Gastroesophageal sphincter (tissue), 4 donors: ENCODE results near the gene HDAC6. TPM values are rescaled to one million over a fixed set of nuclear protein-coding genes. Genes with fewer than 3 reads are reported as not detected.
"Not testable (repeated sequence)": the region's sequence is repeated elsewhere in the genome, so short reads cannot be mapped to it uniquely, and the experiment has no call there.

ENCODE experiments used
- ATAC-seq: fragments of 150-250 bp; one replicate; pipeline ENCODE4 v1.9.1; 2016; ENCODE audit warnings: mild to moderate bottlenecking, moderate library complexity
- H3K27ac ChIP-seq, 4 donors: fragments of 200-600 bp; sonication (generic) in 3 of 4; 1 replicate in 3 of 4; 2 replicates in 1 of 4; pipeline ENCODE4 v1.5.1; 2016 to 2019
- H3K27me3 ChIP-seq: fragments of 200-600 bp; sonication (generic); one replicate; pipeline ENCODE4 v1.5.1; 2019
- H3K36me3 ChIP-seq, 2 donors: fragments of 200-600 bp; sonication (generic); one replicate each; pipeline ENCODE4 v1.5.1; 2019; ENCODE audit warnings: control low read depth in 1 of 2
- H3K4me1 ChIP-seq, 3 donors: fragments of 200-600 bp; sonication (generic); 1 replicate in 2 of 3; 2 replicates in 1 of 3; pipeline ENCODE4 v1.5.1; 2016 to 2019; ENCODE audit warnings: control low read depth in 2 of 3
- H3K4me3 ChIP-seq, 2 donors: fragments of 200-600 bp; sonication (generic); one replicate each; pipeline ENCODE4 v1.5.1; 2019; ENCODE audit warnings: mild to moderate bottlenecking in 1 of 2, moderate library complexity in 1 of 2
- H3K9me3 ChIP-seq, 3 donors: fragments of 200-600 bp; sonication (generic); one replicate each; pipeline ENCODE4 v1.5.1; 2017 to 2019; ENCODE audit warnings: control low read depth in 2 of 3
- EP300 ChIP-seq: sonication (generic); formaldehyde crosslinking; IDR thresholded peaks from one replicate; pipeline ENCODE4 v1.6.1; 2017; ENCODE audit warnings: antibody characterized with exemption, mild to moderate bottlenecking
- POLR2A ChIP-seq, 2 donors: fragments of 450-650 bp; IDR thresholded peaks; one replicate each; pipeline ENCODE4 v1.6.1; 2017; ENCODE audit warnings: antibody characterized with exemption in 2 of 2, mild to moderate bottlenecking in 2 of 2, moderate library complexity in 1 of 2
- POLR2AphosphoS5 ChIP-seq: sonication (generic); formaldehyde crosslinking; IDR thresholded peaks from one replicate; pipeline ENCODE4 v1.6.1; 2017; ENCODE audit warnings: antibody characterized with exemption
- WGBS, 2 donors: methylation state at CpG; one replicate each; pipeline ENCODE4 v1.1.5; 2018; ENCODE audit warnings: low coverage in 1 of 2; 5-methylcytosine and 5-hydroxymethylcytosine counted together
- total RNA-seq, 4 donors: library from RNA; depleted of rRNA; stranded (reverse); fragments of >200 nt; gene quantifications; one replicate each; pipeline ENCODE4 v1.1.0, GENCODE V29; 2016
- TF ChIP-seq, protein P1 (sequence below), 4 experiments: fragments of 200-600 bp in 2 of 4; fragments of 450-650 bp in 2 of 4; sonication (generic) in 1 of 4; IDR thresholded peaks; one replicate each; pipeline ENCODE4 v1.5.1; 2017 to 2019; ENCODE audit warnings: antibody characterized with exemption in 4 of 4, mild to moderate bottlenecking in 2 of 4, moderate library complexity in 2 of 4

The HDAC6 gene
- total RNA-seq, 4 donors from 2014 or later = 50.7 to 66.8 (median 56.9) TPM

DNA sequence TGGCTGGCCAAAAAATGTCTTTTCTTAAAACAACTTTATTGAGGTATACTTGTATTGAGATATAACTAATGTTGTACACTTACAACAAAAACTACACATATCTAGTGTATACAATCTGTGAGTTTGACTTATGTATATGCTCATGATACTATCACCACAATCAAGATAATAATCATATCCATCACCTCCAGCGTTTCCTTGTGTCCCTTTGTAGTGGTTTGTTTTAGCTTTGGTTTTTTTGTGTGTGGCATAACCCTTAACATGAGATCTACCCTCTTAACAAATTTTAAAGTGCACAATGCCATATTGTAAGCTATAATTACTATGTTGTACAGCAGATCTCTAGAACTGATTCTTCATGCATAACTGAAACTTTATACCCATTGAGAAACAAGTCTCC, 47.0 kb downstream of the HDAC6 start:
- WGBS, 2 donors = 50 to 58% methylated on average over 1 of the region's 1 CpG
- Histone ChIP-seq H3K4me3 (no peak overlapping the region), H3K36me3 (no peaks in the 10 kb centered on the region), H3K27ac (no peak overlapping the region), H3K27me3 (no peaks in the 10 kb centered on the region), H3K9me3 (no peaks in the 10 kb centered on the region), H3K4me1 (no peaks in the 10 kb centered on the region)
- TF ChIP-seq POLR2A (IDR thresholded peaks at IDR 0.05) = no peak
- TF ChIP-seq, protein P1, sequence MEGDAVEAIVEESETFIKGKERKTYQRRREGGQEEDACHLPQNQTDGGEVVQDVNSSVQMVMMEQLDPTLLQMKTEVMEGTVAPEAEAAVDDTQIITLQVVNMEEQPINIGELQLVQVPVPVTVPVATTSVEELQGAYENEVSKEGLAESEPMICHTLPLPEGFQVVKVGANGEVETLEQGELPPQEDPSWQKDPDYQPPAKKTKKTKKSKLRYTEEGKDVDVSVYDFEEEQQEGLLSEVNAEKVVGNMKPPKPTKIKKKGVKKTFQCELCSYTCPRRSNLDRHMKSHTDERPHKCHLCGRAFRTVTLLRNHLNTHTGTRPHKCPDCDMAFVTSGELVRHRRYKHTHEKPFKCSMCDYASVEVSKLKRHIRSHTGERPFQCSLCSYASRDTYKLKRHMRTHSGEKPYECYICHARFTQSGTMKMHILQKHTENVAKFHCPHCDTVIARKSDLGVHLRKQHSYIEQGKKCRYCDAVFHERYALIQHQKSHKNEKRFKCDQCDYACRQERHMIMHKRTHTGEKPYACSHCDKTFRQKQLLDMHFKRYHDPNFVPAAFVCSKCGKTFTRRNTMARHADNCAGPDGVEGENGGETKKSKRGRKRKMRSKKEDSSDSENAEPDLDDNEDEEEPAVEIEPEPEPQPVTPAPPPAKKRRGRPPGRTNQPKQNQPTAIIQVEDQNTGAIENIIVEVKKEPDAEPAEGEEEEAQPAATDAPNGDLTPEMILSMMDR (IDR thresholded peaks at IDR 0.05) = no peak
- ATAC-seq = no peak

DNA sequence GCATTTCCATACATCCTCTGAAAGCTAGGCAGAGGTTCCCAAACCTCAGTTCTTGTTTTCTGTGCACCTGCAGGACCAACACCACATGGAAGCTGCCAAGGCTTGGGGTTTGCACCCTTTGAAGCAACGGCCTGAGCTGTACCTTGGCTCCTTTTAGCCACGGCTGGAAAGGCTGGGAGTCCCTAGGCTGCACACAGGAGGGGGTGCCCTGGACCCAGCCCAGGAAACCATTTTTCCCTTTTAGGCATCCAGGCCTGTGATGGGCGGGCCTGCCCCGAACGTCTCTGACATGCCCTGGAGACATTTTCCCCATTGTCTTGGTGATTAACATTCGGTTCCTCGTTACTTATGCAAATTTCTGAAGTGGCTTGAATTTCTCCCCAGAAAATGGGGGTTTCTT, 51.0 kb downstream of the HDAC6 start:
- ATAC-seq = no peak
- Histone ChIP-seq H3K4me3 (no peak overlapping the region), H3K9me3 (no peaks in the 10 kb centered on the region), H3K36me3 (no peaks in the 10 kb centered on the region), H3K27ac (no peak overlapping the region), H3K4me1 (no peaks in the 10 kb centered on the region), H3K27me3 (no peaks in the 10 kb centered on the region)
- WGBS, 2 donors = 88% methylated on average over 5 of the region's 7 CpGs; no CpG with 5 or more reads in 1 of the 2 donors
- TF ChIP-seq EP300 (no peak), POLR2A (IDR thresholded peaks at IDR 0.05) (no peak), POLR2AphosphoS5 (no peak)
- TF ChIP-seq, protein P1 (IDR thresholded peaks at IDR 0.05) = no peak

DNA sequence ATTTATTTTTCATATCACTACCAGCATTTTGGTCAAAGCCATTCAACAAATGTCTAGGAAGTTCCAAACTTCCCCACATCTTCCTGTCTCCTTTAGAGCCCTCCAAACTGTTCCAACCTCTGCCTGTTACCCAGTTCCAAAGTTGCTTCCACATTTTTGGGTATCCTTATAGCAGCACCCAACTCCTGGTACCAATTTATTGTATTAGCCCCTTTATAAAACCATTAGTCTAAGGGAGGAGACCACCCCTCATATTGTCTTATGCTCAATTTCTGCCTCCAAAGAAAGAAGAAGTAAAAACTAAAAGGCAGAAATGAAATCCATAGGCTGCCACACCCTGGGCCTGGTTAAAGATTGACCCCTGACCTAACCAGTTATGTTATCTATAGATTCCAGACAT, 51.6 kb downstream of the HDAC6 start:
- H3K27ac ChIP-seq, H3K36me3 ChIP-seq, ATAC-seq, H3K4me1 ChIP-seq, H3K9me3 ChIP-seq, H3K4me3 ChIP-seq, H3K27me3 ChIP-seq: not testable (repeated sequence)

DNA sequence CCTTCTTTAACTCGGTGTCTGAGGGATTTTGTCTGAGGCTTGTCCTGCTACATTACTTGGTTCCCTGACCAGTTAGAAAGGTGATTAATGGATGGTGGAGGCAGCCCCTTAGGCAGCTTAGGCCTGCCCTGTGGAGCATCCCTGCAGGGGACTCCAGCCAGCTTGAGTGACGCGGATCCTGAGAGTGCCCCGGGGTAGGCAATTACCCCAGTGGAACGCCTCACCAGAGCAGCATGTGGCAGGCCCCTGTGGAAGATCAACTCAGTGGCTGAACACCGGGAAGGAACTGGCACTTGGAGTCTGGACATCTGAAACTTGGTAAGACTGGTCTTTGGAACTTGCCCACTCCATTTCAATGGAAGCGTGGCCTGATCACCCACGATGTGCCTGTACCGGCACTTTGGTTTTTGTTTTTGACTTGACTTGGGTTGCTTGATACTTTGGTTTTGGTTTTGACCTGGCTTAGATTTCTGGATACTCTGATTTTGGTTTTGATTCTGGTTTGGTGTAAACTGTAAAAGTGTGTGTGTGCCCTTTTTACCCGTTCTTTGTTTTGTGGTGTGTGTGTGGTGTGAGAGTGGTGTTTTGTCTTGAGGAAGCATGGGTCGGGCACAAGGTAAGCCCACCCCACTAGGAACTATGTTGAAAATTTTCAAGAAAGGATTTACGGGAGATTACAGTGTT, 52.4 kb downstream of the HDAC6 start:
- H3K36me3 ChIP-seq = not testable (repeated sequence)

DNA sequence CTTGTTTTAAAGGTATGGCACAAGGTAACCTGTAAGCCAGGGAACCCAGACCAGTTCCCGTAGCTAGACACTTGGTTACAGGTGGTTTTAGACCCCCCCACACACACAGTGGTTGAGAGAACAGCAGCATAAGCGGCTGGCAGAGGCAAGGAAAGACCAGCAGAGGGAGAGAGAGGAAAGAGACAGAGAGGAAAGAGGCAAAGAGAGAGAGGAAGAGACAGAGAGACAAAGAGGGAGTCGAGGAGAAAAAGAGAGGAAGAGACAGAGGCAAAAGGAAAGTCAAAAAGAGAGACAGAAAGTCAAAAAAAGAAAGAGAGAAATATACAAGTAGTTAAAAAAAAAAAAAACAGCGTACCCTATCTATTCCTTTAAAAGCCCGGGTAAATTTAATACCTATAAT, 53.0 kb downstream of the HDAC6 start:
- no peaks in the 10 kb centered on the region for H3K27me3 ChIP-seq
- WGBS, 2 donors = 27 to 79% methylated on average over 2 to 4 of the region's 5 CpGs
- H3K9me3 ChIP-seq = no peaks in the 10 kb centered on the region
- no peak overlapping the region for H3K4me3 ChIP-seq
- TF ChIP-seq EP300 = no peak
- TF ChIP-seq, protein P1 (IDR thresholded peaks at IDR 0.05) = no peak
- no peak for TF ChIP-seq POLR2AphosphoS5
- no peak for TF ChIP-seq POLR2A (IDR thresholded peaks at IDR 0.05)
- no peaks in the 10 kb centered on the region for H3K4me1 ChIP-seq
- ATAC-seq = no peak
- H3K36me3 ChIP-seq = no peaks in the 10 kb centered on the region
- H3K27ac ChIP-seq = no peak overlapping the region

More for the DNA sequence above, 52.4 kb downstream of the HDAC6 start:
- 42 to 86% methylated on average over 2 of the region's 12 CpGs for WGBS, 2 donors
- not testable (repeated sequence) for H3K27me3 ChIP-seq, H3K4me1 ChIP-seq, H3K9me3 ChIP-seq, H3K27ac ChIP-seq, ATAC-seq, H3K4me3 ChIP-seq

DNA sequence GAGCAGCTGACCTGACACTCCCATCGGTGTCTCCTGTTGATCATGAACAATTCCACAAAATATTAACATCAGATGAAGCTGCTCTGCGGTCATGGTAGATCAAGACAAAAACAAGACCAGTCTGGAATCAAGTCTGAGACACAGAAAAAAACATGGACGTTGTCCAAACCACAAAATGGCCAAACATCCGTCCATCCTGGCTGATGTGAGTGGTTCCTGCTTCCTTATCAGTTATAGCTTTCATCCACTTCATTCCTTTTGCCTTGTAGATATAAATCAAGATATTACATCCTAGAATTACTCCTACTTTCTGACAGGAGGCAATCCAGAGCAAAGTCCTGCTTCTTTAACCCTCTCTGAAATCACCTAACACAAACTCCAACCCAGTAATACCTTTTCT, 62.3 kb downstream of the HDAC6 start:
- TF ChIP-seq POLR2AphosphoS5 (no peak), EP300 (no peak), POLR2A (IDR thresholded peaks at IDR 0.05) (no peak)
- TF ChIP-seq, protein P1 (IDR thresholded peaks at IDR 0.05) = no peak
- 0 to 51% methylated on average over 2 to 4 of the region's 4 CpGs for WGBS, 2 donors

DNA sequence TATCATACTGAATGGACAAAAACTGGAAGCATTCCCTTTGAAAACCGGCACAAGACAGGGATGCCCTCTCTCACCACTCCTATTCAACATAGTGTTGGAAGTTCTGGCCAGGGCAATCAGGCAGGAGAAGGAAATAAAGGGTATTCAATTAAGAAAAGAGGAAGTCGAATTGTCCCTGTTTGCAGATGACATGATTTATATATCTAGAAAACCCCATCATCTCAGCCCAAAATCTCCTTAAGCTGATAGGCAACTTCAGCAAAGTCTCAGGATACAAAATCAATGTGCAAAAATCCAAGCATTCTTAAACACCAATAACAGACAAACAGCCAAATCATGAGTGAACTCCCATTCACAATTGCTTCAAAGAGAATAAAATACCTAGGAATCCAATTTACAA, 70.2 kb downstream of the HDAC6 start:
- not testable (repeated sequence) for H3K4me1 ChIP-seq, H3K9me3 ChIP-seq, ATAC-seq, H3K4me3 ChIP-seq, H3K27ac ChIP-seq, H3K36me3 ChIP-seq, H3K27me3 ChIP-seq
- WGBS, 2 donors = 40% methylated on average over 1 of the region's 2 CpGs; no CpG with 5 or more reads in 1 of the 2 donors

More for the DNA sequence above, 62.3 kb downstream of the HDAC6 start:
- H3K4me3 ChIP-seq = no peak overlapping the region
- no peaks in the 10 kb centered on the region for H3K27me3 ChIP-seq
- no peak for ATAC-seq
- H3K36me3 ChIP-seq = no peaks in the 10 kb centered on the region
- no peaks in the 10 kb centered on the region for H3K4me1 ChIP-seq
- no peaks in the 10 kb centered on the region for H3K9me3 ChIP-seq
- H3K27ac ChIP-seq = no peak overlapping the region
